ENCODE measurements around the gene MRPS34.
"Not testable (repeated sequence)": the region's sequence is repeated elsewhere in the genome, so short reads cannot be mapped to it uniquely, and the experiment has no call there.

The MRPS34 gene

DNA sequence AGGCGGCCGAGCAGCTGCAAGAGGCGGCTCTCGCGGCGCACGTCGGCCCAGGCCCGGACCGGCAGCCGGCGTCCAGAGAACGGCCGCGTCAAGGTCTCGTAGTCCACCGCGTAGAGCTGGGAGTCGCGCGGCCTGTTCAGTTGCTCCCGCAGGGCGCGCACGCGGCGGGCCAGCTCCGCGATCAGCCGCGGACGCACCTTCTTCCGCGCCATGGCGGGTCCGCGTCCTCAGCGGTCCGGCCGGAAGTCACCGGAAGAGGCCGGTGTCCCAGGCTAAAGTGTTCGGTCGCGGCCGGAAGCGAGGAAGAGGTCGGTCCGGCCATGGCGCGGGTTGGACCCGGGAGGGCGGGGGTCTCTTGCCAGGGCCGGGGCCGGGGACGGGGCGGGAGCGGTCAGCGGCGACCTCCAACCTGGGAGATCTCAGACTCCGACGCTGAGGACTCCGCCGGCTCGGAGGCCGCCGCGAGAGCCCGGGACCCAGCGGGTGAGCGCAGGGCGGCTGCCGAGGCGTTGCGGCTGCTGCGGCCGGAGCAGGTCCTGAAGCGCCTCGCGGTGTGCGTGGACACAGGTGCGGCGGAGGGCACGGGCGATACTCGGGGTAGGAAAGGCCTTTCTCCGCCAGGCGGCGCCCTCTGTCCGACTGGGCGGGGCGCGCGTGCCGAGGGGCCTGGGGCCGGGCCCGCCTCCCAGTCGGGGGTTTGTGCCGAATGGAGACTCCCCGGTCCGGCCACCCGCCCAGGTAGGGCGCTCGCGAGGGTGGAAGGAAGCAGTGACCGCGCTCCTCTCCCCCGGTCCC lies at the start of gene MRPS34:
Gene MRPS34 (minus strand): TSS at position 227 of the 795 bp plus-strand sequence. CDS start 15 bp downstream, at position 212.
- peak; percentile 13 for DNase-seq

DNA sequence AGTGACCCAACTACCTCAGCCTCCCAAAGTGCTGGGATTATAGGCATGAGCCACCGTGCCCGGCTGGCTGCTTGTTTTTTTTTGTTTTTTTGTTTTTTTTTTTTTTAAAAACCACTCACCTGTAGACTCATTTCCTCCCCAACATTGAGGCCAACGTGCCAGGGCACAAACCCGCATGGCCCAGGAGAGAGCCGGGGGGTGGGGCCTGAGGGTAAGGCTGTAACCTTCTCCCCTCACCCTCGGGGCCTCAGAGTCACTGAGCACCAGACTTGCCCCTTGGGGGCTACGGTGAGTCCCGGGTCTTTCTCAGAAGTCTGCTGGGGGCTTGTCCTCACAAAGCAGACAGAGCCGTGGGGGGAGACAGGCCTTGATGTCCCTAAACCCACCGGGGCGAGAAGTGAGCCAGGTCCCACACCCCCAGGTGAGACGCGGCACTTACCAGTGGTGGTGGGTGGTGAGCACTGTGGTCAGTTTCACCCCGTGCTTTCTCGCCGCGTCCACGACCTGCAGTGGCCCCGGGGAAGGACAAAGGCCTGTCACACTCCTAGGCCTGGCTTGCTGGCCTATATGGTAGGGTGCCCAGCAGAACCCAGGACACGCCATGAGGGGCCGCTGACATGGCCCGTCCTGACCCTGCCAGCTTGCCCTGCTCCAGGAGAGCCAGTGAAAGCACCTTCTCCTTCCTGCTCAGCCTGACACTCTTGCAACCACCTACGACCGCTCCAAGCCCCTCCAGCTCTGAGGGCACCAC lies 49.1 kb upstream of the MRPS34 start:
- no peak for DNase-seq

DNA sequence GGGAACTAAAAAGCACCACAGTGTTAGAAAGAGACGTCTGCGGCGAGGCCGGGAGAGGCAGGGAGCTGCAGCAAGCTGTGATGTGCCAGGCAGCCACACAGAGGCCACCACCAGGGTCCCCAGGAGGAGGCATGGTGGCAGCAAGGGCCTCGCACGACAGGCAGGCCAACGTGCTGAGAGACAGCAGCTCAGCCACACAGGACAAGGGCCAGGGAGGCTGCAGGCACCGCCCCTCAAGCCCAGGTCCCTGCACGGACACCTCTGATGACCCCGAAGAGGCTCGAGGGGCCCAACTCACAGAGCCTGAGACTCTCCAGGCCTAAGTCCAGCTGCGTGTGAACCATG lies 48.0 kb upstream of the MRPS34 start:
- no peak for DNase-seq

DNA sequence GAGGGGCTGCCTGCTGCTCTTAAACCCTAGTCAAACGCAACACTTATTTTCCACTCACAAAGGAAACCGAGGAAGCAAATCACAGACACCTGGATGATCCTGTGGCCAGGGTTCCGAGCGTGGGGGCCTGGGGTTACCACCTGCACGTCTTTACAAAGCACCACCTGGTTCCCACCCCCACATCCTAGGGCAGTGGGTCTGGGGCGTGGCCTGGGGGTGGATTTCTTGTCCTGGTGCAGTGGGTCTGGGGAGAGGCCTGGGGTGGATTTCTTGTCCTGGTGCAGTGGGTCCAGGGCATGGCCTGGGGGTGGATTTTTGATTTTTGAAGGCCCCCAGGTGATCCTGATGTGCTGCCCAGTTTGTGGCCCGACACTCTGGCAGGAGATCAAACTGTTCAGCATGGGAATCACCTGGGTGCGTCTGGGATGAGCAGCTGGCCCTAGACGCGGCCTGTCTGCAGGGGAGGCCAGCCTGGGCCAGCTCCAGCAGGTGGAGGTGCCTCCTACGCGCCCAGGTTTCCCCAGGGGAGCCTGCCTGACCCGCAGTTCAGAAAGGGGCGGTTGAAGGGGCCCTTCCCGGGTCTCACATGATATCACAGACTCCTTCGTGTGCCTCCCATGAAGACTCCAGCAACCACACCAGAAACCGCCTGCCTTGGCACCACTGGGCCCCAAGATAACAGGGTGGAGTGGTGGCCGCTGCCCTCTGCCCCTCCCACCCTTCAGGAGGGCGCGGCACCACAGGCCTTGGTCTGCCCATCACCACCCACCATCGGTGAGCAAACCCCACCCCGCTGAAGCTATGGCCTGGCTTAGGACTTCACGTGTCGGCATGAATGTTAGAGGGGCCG lies 47.4 kb upstream of the MRPS34 start:
- DNase-seq, result no peak

DNA sequence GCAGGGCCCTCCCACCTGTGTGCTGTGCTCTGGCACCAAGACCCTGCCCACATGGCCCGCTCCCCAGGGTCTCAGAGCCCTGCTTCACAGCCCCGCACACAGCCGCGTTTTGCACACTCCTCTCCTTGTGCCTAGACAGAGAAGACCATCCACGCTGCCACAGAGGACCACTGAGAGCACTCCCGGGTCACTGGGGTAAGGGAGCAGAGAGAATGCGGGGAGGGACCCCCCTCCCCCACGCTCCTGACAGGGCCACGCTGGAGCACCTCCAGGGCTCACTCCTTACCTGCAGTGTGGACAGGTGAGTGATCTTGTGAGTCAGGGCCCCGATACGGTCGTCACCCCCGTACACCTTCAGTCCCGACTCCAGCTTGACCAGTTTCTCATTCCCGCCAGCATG lies 46.7 kb upstream of the MRPS34 start:
- no peak for DNase-seq

DNA sequence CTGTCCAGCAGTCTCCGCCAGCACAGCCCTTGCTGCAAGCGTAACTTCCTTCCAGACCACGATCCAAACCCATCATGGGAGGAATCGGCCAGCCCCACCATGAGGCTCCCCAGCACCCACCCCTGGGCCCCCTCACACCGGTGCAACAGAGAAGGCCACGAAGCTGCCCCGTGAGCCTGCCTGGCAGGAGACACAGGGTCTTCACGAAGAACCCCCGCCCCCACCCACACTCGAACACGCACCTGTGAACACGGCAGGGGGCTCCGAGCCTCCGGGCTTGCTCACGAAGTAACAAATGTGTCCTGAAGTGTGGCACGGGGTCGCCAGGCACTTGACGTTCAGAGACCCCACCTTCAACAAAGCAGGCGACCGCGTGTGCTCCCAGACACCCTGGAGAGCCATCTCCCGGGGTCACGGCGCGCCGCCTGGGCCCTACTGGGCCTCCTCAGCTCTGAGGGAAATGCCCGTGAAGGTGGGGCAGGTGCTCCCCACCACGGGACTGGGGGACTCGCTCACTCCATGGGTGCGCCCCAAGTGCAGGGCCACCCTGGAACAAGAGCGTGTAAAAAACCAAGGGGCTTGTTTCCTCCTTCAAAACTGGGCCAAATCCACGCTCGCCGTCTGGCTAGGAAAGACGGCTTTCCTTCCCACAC lies 46.1 kb upstream of the MRPS34 start:
- DNase-seq, result no peak

DNA sequence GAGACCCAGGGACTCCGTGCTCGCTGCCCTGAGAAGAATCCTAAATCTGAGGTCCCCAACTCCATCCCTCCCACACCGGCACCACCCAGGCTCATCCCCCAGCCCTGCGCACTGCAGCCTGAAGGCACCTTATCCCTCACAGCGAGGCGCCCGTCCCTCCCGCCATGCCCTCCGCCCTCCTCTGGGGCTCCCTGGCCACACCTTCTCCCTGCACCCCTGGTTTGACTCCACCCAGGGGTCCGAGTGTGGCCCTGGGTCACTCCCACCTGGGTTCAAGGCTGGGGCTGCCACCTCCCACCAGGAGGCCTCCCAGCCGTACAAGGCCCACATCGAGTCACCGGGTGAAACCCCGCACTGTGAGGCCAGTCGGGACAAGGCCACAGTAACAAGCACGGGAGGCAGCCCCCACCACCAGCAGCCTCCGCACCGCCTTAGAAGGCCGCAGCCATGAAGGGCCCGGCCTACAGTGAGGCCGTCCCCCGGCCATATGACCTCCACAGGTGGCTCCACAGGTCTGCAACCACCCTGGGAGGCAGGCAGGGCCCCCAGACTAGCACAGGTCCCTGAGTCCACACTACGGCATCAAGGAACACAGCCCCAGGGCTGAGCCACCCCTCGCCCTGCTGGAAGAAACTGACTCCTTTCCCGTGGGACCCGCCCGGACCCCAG lies 45.4 kb upstream of the MRPS34 start:
- DNase-seq, result no peak

DNA sequence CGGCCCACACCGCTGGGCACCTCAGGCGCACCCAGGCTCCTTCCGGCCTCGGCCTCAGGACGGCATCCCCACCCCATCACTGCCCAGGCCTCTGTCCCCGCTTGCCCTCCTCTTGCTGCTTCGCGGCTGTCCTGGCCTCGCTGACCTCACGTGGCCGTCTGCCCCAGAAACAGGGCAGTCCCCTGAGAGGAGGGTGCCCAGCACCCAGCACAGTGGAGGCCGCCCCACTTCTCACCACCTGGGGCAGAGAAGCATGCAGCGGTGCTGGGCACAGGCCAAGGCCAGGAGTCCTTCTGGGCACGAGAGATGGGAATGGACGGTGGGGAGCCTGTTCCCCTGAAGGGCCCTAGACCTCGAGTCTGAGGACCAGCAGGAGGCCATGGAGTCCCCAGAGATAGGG lies 44.8 kb upstream of the MRPS34 start:
- no peak for DNase-seq

DNA sequence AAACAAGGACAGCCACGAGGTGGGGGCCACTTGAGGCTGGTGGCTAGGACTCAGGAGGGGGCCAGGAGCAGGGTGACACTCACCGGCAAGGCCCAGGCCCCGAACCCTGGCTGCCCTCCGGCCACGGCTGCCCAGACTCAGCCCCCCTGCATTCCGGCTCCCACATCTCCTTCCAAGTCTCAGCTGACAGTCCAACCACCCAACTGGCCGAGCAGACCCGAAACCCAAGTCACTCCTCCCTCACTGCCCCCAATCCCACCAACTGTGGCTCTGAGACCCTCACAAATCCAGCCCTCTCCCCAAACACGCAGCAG lies 44.3 kb upstream of the MRPS34 start:
- DNase-seq, result no peak

DNA sequence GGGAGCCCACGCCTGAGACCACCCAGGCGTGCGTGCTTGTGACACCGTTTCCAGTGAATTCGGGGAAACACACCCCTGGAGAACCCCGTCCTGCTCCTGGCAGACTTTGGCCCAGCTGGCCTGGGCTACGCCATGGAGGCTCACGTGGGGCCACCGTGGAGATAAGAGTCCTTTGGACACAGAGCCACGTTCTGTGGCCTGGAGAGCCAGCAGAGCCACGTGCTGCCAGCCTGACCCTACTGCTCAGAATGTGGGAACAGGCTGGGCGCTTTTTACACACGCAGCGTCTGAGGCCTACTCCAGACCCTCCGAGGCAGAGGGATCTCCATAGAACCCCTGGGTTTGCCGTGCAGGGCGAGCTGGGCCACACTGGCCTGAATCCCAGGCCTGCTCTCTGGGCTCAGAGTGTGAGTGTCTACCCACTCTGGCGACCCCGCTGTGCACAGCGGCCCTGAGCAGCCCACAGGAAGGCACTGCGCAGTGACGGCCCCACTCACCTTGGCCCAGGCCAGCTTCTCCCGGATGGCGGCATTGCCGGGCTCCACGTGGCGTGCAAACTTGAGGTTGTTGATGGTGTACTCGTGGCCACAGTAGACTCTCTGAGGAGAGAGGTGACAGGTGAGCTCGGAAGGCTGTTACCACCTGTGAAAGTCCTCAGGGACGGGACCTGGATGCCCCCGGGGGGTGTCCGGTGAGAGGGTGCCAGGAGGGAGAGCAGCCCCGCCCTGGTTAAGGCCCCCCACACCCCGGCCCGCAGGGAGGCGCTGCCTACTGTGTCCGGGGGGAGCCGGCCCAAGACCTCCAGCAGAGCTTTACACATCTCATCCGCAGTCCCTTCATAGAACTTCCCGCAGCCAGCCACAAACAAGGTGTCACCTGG lies 43.7 kb upstream of the MRPS34 start:
- DNase-seq, result no peak

DNA sequence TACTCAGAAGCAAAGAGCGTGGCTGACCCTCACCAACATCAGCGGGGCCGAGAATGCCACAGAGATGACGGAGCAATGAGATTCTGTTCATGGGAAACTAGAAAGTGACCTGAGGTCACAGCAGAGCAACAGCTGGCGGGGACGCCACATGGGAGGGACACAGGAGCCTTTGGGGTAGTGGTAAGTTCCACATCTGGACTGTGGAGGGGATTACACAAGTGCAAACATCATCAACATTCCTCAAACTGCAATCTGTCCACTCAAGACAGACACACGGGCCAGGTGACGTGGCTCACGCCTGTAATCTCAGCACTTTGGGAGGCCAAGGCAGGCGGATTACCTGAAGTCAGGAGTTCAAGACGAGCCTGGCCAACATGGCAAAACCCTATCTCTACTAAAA lies 42.5 kb upstream of the MRPS34 start:
- no peak for DNase-seq

DNA sequence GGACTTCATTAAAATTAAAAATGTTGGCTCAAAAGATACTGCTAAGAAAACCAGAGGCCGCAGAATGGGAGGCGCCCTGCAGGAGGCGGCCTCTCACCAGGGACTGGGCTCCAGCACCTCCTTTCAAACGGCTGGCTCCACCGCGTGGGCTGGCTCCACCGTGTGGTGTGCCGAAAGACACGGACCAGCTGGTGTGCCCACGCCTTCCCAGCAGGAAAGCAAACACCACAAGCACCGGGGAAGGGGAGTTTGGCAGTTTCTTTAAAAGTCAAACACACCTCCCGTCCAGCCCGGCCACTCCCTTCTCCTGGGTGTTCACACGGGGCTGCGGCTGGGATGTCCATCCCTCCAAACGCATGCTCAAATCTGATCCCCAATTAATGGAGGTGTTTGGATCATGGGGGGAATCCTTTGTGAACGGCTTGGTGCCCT lies 39.8 kb upstream of the MRPS34 start:
- DNase-seq, result no peak

DNA sequence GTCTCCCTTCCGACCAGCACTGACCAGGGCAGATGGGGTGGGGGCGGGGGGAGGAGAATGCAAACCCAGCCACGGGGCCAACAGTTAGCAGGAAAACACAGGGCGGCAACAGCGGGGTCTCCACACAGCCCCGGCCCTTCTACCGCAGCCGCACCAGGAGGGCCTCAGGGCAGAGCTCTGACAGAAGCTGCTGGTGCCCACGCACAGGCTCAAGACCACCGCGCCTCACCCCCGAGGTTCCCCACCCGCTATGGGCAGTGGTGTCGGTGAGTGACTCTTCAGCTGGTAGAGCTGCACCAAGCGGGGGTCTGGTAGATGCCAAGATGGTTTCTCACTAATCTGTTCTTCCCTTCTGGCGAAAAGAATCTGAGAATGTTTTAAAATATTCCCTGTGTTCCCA lies 37.6 kb upstream of the MRPS34 start:
- no peak for DNase-seq

DNA sequence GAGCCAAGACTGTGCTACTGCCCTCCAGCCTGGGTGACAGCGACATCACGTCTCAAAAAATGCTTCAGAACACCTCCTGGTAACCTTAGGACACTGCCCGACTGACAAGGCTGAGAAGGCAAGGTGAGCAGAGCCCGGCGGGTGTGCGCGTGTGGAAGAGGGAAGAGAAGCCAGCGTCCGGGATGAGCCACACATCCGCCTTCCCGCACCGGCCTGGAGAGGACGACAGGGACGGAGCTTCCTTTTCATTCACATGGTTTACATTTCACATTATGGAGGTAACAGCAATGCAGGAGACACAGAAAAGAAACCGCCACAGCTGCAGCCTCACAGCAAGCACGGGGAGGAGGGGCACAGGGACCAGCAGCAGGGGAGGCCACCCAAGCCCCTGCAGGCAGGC lies 37.2 kb upstream of the MRPS34 start:
- no peak for DNase-seq

DNA sequence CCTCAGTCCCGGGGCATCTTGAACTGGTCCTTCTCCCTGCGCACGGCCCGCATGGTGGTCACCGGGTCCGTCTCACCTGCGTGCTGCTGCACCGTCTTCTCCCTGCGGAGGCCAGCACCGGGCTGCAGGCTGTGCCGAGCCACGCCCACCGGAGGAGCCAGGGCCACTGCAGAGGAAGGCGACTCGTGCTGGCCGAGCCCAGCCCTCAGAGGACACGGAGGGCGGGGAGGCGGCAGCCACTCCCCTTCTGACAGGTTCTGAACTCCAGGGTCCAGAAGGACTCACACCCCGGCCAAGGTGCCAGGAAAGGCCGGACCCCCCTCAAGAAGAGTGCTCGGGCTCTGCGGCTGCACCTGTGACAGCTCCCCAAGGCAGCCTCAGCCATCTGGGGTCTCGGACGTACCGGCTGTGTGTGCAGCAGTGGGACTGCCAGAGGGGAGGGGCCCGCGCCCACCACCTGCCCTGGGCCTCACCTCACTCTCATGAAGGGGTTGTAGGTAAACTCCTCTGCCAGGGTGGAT lies 36.4 kb upstream of the MRPS34 start:
- no peak for DNase-seq

DNA sequence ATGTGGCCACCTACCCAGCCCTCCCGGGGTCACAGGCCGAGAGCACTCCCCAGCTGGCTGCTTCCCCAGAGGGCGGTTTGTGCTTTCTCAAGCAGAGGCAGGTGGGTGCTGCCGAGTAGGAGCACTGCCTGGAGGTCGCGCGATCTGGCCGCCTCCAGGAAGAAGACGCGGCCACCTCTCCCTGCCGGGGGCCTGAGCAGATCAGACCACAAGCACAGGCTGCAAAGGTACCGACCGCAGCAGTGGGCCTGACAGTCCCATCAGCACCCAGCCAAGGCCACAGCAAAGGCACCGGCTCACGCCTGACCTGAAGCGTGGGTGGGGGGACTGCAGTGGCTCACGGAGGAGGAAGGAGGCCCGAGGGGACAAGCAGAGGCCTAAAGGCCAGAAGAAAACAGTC lies 35.8 kb upstream of the MRPS34 start:
- no peak for DNase-seq

DNA sequence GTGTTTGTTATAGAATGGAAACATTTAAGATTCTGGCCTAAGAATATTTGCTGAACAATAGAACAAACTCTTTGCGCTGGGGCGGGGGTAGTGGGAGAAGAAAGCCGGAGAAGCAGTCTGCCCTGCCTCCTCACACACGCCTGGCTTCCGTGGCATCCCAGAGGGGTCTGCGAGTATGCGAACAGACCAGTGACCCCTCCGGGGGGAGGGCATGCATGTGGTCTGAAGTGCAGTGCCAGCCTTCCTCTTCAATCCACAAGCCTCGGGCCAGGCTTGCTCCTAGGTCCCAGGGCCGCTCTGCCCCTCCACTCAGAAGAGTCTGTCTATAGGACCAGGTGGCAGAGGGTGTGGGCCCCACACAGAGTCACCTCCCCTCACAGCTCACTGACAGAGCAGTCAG lies 34.7 kb upstream of the MRPS34 start:
- no peak for DNase-seq

DNA sequence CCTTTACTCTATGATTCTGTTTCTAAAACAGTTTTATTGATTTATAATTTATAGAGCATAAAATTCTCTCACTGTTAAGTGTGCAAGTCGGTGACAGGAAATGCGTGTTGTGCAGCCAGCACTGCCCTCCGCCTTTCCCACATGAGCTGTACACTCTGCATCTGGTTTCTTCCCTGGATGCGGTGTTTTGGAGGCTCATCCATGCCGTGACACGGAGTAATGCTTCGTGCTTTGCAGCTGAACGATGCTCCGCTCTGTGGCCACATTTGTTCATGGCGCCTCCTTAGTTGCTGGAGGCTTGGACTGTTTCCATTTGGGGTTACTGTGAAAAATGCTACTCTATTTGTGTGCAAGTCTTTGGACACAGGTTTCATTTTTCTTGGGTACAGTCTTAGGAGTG lies 27.8 kb upstream of the MRPS34 start:
- DNase-seq, result no peak

DNA sequence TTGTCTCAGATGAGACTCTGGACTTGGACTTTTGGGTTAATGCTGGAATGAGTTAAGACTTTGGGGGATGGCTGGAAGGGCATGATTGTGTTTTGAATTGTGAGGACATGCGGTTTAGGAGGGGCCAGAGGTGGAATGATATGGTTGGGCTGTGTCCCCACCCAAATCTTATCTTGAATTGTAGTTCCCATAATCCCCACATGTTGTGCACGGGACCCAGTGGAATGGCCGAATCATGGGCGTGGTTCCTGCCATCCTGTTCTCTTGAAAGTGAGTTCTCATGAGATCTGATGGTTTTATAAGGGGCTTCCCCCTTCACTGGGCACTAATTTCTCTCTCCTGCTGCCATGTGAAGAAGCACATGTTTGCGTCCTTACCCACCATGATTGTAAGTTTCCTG lies 26.3 kb upstream of the MRPS34 start:
- DNase-seq, result not testable (repeated sequence)

DNA sequence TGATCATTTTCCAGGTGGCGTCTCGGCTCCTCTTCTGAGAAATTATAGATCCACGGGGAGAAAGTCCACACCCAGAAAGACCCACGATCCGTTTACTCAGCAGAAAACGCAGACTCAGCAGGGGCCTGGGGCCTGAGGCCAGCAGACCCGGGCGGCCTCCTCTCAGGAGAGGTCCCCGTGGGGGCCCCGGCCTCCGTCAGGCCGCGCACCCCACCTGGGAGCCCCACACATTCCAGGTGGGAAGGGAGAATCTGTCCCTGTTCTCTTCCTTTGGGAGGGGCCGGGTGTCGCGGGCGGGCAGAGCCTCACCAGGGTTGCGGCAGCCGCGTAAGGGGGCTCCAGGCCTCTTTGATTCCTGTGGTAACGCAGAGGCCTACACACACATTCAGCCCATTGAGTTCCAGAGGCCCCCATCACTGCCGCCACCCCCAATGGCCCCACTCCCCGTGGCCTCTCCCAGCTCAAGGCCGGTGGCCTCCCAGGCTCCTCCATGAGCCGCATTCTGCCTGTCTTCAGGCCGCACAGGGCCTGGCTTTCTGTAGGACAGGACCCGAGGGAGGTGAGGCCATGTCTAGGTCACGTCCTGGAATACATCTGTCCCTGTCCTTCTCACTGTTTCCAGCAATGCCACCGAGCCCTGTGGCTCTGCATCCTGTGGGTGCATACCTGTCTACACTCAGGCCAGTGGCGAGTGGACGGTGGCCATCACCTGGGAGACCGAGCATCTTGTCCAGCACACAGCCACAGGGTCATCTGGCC lies 22.2 kb upstream of the MRPS34 start:
- no peak for DNase-seq

Data from NCI-H1048 (cell line).